ENCODE results near the gene ROGDI.

The ROGDI gene

DNA sequence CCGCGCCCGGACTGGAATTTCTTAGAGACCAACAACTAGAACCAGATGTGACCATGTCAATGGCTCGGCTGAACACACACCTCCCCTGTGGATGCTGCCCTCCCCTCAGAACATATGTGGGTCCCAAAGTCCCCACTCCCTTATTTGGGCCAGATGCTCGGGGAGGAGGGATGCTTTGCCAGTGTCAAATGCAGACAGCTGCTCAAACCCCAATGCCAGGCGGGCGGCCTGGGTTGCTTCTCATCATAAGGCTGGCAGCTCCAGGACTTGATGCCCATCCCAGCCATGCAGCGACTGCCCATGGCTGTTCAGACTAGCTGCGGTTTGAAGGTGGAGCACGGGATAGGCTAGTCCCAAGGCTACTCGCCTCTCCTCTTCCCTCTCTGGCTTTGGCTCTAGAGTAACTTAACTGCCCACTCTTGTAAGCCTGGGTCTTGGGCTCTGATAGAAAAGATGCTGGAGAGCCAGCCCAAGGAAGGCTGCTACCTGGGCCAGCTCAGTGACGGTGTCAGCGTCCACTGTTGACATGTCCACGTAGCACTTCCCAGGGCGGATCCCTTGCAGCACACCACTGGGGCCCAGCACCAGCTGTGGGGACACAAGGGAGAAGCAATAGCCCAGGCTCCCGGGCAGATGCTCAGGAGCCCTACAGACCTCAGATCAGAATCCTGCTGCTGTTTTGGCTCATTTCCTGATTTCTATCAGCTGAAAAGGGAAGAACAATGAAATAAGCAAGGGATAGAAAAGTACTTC, 11.0 kb upstream of the ROGDI start:
- DNase-seq = no peak

DNA sequence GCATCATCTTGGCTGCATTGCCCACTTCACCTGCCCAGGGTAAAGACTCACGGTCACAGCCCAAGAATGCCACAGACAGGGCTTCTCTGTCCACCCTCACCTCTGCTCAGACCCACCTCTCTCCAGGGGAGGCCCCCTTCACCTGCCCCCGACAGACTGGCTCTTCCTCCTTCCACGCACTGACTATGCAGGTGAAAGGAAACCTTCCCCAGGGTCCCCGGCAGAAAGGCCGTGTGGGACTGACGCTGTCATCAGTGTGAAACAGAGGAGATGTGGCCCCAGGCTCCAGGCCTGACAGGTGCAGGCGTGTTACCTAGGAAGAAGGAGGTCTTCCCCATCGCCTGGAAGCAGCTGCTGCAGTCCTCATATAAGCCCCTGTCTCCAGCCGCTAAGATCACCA, 9.3 kb upstream of the ROGDI start:
- no peak for DNase-seq

GRCh38 chr16:4811242-4811641, 8.8 kb upstream of the ROGDI start:
- no peak for DNase-seq

- DNase-seq = no peak
Observed at GRCh38 chr16:4806280-4806679, 3.8 kb upstream of the ROGDI start.

- no peak for DNase-seq
Observed at GRCh38 chr16:4805231-4805630, 2.8 kb upstream of the ROGDI start.

GRCh38 chr16:4803898-4804762, 1.7 kb upstream of the ROGDI start:
- no peak for DNase-seq

- DNase-seq = no peak
Observed at GRCh38 chr16:4803401-4803844, 990 bp upstream of the ROGDI start.

- DNase-seq = peak; percentile 67 to 98
Observed at GRCh38 chr16:4802659-4803287, 340 bp upstream of the ROGDI start.

- DNase-seq = no peak
Observed at GRCh38 chr16:4801051-4801961, 1.1 kb downstream of the ROGDI start.

DNA sequence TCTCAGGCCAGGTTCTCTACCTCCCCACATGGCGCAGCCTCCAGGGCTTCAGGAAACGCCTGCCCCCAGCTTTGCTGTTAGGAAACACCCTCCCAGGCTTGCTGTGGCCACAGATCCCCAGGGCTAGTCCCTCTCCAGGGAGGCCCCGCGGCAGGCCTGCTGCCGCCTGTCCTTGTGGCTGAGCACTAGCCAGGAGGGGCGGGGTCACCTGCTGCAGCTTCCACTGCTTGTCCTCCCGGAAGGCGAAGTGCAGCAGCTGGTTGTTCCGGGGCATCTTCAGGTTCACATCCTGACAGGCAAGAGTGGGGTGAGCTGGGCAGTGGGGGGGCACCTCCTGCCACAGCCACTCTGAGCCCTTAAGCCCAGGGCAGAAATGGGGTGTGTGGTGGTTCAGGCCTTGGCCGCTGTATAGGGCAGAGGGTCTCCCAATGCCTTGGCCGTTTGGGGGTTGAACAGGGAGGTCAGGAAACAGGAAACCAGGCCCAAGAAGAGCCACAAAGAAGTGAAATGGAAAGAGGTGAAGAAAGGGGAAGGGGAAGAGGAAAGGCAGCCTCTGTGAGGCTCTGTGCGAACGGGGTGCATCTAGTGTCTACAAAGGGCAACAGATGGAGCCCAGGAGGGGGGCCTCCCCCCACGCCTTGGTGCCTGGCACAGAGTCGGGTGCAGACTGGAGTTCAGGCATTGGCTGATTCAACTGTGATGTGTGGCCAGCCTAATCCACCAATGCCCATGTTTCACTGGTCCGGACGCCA, 2.0 kb downstream of the ROGDI start:
- DNase-seq = no peak

DNA sequence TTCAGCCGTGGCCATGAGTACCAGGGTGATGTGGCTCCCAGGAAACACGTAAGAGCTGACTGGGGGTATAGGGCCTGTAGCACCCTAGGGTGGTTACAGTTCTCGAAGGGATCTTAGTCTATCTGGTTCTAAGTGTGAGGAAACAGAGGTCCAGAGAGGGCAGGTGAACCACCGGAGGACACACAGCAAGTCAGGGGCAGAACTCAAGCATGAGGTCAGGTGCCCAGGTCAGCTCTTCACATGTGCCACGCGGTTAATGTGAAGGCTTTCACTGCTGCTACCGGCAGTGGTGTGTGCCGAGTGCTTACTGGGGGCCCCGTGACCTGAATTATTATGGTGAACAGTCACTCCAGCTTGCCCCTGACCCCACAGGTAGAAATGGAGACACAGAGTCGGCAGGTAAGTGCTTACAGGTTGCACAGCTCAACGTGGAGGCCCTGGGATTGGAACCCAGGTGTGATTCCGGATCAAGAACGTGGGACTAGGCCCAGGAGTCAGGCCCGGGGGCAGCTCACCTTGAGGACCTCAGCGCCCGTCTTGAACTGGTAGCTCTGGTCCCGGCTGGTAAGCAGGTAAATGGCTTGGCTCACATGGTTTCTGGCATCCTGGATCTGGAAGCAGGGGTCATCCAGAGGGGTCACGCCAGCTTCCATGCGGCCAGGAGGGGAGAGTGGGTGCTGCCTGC, 3.1 kb downstream of the ROGDI start:
- no peak for DNase-seq

DNA sequence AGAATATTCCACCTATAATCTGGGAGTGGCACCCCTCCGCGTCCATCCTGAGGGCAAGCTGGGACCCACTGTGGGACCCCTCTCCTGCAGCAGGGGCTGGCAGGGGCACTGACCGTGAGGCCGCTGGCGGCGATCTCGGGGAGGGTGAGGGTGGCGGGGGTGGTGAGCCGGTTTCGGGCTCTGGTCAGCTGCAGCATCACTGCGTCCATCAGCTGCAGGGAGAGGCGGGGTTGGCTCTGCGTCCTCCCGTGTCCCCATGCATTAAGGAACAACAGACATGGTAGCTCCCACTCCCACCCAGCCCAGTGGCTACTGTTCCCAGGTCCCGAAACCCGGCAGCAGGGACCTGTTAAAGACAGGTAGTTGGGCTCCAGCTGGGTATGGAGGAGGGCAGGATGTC, 4.0 kb downstream of the ROGDI start:
- no peak for DNase-seq

GRCh38 chr16:4797805-4798252, 4.6 kb downstream of the ROGDI start:
- no peak for DNase-seq

- DNase-seq = no peak
Observed at GRCh38 chr16:4796982-4797804, 5.2 kb downstream of the ROGDI start.

GRCh38 chr16:4795828-4796572, 6.4 kb downstream of the ROGDI start:
- no peak for DNase-seq

- DNase-seq = no peak
Observed at GRCh38 chr16:4795181-4795827, 7.1 kb downstream of the ROGDI start, which contains the start of gene SMIM22. Gene SMIM22 (plus strand): TSS chr16:4795369. CDS start chr16:4795735, 366 bp downstream.

- DNase-seq = no peak
Observed at GRCh38 chr16:4792951-4793513, 9.4 kb downstream of the ROGDI start.

DNA sequence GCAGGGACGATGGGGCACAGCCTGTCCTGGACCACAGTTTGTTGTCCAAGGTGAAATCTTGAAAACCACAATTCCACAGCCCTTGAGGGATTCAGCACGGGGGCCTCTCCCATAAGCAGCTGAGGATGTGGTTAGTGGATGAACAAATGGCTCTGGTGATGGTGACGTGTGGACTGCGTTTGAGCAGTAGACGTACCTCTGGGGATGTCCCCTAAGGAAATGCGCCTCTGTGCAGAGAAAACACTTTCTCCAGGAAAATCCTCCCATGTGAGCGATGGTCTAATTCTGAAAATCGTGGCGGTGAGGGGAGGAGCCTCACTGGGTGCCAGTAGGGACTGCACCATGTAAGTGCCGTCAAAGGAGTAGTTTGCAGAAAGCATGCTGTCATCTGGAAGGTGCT, 11.6 kb downstream of the ROGDI start:
- DNase-seq = no peak

All from bone marrow (tissue), 2 donors.